GM18951 (cell line): ENCODE data around the gene SPZ1.

Source experiments
- POLR2A ChIP-seq: IDR thresholded peaks from 4 replicates; pipeline ENCODE4 v1.6.1; 2011; ENCODE audit warnings: mild to moderate bottlenecking; ENCODE audit not compliant: insufficient read length, insufficient read depth; ENCODE audit errors: extremely low read depth
- in situ Hi-C: fragments of 300-500 bp; cut with MboI; formaldehyde crosslinking; loops from one replicate; pipeline ENCODE4 v1.12.0; 2022; ENCODE audit warnings: low sequenced_read_pairs, mixed read lengths, inconsistent platforms; ENCODE audit not compliant: unreplicated experiment

Gene SPZ1

DNA sequence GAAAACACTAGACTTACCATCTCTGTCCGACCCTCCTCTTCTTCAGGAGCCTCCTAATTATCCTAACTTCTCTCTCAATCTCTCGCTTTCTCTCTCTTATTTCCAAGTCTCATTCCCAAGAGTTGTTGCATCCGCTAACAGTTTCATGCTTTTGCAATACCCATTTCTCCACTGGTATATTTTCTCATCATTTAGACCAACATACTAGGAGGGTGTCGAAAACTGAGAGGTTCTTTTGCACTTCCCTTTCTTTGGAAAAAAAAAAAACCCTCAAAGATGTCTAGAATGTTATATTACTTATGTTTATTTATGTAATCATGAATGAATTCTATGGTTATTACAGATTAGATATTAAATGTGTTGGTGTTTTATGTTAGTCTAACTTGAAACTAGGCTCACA is 35.9 kb downstream of the SPZ1 start:
- no peak for TF ChIP-seq POLR2A
- in situ Hi-C loops = no loop called here

DNA sequence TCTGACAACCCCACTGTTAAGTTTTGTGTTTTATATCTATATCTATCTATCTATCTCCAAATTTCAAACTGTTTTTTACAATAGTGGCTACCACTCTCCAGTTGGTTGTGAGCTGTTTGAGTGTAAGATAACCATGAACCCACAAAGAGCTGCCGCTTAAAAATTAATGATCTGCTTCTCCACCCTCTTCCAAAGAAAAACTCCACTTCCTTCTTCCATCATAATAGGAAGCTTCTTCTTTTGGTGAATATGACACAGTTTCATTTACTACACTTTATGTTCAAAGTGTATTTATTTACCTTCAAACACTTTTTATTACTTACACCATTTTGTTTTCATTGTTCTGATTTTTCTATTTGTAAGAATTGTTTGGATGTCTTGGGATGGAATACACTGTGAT is 37.9 kb downstream of the SPZ1 start:
- no peak for TF ChIP-seq POLR2A
- in situ Hi-C loops = no loop called here

DNA sequence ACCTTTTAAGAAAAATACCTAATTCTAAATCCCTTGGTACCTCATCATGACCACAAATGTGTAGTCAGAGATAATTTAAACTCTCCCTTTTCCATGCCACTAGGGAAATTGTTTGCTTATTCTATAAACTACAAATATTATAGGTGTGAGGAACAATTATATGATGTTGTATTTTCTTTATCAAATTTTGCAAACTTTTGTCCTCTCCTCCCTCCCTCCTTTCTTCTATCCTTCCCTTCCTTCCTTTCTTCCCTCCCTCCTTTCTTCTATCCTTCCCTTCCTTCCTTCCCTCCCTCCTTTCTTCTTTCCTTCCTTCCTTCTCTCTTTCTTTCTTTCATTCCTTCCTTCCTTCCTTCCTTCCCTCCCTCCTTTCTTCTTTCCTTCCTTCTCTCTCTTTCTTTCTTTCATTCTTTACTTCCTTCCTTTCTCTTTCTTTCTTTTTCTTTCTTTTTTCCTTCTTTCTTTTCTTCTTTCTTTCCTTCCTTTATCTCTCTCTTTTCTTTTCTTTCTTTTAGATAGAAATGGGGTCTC is 41.2 kb downstream of the SPZ1 start:
- TF ChIP-seq POLR2A = no peak
- in situ Hi-C loops = no loop called here

GRCh38 chr5:80364892-80365291 is 45.1 kb downstream of the SPZ1 start:
- TF ChIP-seq POLR2A = no peak
- in situ Hi-C loops = no loop called here

DNA sequence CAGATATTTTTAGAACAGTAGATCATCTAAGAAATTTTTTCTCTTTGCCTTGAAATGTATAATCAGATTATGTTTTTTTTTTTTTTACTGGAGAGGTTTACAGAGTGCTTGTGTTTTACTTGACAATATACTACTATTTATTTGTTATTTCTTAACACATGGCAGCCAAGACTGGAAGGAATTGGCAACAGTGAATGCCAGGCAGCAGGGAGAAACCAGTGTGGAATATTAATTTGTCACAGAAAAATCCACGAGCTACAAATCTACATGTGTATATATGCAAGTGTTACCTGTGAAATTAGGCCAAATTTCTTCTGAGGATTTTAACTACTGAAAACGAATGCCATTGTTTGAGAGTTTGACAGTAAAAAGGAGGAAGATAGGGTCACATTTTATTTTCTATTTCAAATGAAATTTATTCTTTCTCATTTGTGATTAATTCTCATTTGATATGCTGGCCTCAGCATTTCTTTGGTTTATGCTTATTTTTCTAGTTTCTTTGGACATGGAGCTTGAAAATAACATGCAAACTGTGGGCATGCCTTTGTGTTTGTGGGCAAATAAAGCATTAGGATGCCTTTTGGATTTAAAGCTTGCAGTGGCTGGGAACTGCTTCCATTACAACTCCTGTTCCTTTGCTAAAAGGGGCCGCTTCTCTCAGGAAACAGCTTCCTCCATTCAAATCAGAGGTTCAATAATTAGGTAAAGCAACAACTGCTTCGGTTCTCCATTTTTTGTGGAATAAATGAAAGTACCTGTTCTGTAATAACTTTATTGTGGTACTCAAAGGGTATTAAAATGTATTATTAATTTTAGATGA is 49.1 kb downstream of the SPZ1 start:
- in situ Hi-C loops = no loop called here

DNA sequence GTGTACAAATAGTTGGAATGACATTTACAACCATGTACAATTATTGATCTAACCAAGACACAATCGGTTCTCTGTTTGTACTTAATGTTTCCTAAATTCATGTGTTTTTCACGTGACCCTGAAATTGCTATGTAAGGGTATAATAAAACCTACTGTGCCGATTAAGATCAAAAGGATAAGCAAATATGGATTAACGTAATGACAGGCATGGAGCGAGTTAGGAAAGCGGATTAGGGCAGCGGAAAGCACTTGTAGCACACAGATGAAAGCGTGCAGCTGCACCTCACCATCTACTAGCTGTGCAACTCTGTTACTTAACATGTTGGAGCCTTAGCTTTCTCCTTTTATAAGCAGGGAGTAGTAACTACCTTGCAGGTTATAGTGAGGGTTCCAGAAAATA is 49.7 kb downstream of the SPZ1 start:
- no peak for TF ChIP-seq POLR2A
- in situ Hi-C loops = no loop called here

More for the DNA sequence above, 49.1 kb downstream of the SPZ1 start:
- TF ChIP-seq POLR2A = no peak

DNA sequence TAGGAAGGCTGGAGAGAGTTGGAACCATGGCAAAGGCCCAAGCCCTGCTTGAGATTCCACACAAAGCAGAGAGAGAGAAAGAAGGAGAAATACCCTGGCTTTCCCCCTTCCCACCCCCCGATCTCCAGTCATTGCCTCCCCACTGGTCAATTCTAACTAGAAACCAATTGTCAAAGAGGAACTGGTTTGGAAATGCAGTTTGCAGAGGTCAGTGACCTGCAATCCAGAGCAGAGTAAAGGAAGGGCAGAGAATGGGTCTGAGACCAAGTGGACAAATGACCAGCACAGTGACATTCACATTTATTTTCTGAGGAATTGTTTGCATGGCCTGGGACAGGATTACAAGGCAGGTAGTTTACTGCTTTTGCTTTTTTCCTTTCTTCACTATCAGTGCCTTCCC is 50.6 kb downstream of the SPZ1 start:
- in situ Hi-C loops = no loop called here
- no peak for TF ChIP-seq POLR2A
